GM11168 (cell line): ENCODE data around the gene KDM6A.
"Not testable (repeated sequence)": the region's sequence is repeated elsewhere in the genome, so short reads cannot be mapped to it uniquely, and the experiment has no call there.

Source experiments
- in situ Hi-C: fragments of 300-500 bp; cut with MboI; formaldehyde crosslinking; loops from one replicate; pipeline ENCODE4 v1.12.0; 2022; ENCODE audit warnings: low sequenced_read_pairs; ENCODE audit not compliant: unreplicated experiment

Gene KDM6A

GRCh38 chrX:45059906-45060305 is 186.9 kb downstream of the KDM6A start:
- in situ Hi-C loops = not testable (repeated sequence)

- in situ Hi-C loops = no loop called here
Observed at GRCh38 chrX:45063319-45064095, 190.5 kb downstream of the KDM6A start.

DNA sequence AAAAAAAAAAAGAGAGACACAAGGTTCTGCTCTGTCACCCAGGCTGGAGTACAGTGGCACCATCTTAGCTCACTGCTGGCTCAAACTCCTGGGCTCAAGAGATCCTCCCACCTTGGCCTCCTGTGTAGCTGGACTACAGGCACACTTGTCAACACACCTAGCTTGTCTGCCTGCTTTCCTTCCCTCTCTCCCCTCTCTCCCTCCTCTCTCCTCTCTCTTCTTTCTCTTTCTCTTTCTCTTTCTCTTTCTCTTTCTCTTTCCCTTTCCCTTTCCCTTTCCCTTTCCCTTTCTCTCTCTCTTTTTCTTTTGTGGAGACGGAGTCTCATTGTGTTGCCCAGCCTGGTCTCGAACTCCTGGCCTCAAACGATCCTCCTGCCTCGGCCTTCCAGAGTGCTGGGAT is 195.6 kb downstream of the KDM6A start:
- in situ Hi-C loops = no loop called here

GRCh38 chrX:45070116-45071007 is 197.4 kb downstream of the KDM6A start:
- in situ Hi-C loops = loop anchor here (10.0 kb wide), 1 partner anchor 186 kb away; no protein-coding TSS in a partner anchor

- in situ Hi-C loops = loop anchor here (10.0 kb wide), 1 partner anchor 188 kb away; no protein-coding TSS in a partner anchor
Observed at GRCh38 chrX:45073011-45073410, 200.0 kb downstream of the KDM6A start.

- in situ Hi-C loops = loop anchor here (10.0 kb wide), 1 partner anchor 193 kb away; no protein-coding TSS in a partner anchor
Observed at GRCh38 chrX:45077748-45078424, 204.9 kb downstream of the KDM6A start.

DNA sequence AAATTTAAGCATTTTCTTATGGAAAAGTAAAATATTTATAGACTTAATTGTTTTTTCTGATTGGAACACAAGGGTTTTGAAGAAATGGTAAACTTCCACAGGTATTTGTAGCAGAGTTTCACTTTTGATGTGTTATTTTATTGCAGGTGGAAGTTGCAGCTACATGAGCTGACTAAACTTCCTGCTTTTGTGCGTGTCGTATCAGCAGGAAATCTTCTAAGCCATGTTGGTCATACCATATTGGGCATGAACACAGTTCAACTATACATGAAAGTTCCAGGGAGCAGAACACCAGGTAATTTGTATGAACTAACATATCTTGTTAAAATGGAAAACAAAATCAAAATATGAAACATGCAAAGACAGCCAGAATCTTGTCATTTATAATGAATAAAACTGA is 210.3 kb downstream of the KDM6A start:
- in situ Hi-C loops = no loop called here

GRCh38 chrX:45110494-45110893 is 237.5 kb downstream of the KDM6A start:
- in situ Hi-C loops = no loop called here

DNA sequence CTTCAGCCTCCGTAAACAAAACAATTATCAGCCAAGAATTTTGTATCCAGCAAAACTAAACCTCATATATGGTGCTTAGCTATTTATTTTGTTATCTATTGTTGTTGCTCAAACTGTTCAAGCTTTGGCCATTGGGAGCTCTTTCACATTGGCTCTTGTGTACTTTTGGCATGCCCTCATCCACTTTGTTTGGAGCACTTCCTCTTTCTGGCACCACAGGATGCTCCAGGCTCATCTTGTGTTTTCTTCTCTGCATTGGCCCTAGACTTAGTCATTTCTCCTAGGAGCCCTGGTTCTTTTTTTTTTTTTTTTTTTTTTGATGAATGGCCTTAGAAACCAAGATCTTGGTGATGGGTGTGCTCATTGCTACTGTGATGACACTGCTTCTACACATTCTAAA is 253.2 kb downstream of the KDM6A start:
- in situ Hi-C loops = no loop called here

DNA sequence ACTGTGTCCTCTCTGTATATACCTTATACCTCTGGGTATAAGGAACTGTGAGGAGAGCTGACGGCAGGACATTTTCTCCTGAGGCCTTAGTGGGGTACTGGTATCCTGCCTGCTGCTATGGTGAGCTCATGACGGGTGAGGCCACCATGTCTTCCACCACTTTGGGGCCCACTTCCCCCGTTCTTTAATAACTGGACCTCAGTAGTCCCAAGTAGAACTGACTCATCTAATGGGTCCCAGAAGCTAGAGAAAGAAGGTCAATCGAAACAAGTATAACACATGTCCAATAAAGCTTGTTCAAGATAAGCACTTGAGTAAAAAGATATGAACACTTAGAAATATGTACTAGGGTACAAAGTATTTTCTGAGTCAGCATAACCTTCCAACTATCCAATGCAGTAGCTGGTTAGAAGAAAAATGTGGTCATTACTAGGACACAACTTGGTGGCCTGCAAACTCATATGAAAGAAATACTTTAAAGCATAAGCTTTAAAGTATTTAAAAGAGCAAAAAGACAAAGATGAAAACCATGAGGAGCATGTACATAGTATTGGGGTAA is 256.0 kb downstream of the KDM6A start:
- in situ Hi-C loops = no loop called here

GRCh38 chrX:45133465-45133864 is 260.5 kb downstream of the KDM6A start:
- in situ Hi-C loops = no loop called here

DNA sequence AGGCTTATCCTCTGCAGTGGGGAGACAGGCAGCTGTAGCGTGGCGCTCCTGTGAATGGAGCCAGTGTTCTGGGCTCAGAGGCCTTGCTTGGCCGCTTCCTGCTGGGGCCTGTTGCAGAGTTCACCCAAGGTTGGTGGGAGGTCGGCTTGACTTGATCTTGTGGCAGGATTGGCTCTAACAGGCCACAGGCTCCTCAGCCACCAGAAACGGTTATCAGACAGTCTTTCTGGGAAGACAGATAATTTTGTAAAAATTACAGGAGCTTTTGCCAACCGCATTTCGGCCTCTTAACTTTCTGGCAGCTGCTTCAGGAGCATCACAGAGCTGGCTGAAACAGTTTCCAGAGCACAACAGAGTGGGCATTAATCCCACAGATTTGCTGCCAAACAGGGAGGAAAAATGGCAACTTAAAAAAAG is 261.3 kb downstream of the KDM6A start:
- in situ Hi-C loops = no loop called here

DNA sequence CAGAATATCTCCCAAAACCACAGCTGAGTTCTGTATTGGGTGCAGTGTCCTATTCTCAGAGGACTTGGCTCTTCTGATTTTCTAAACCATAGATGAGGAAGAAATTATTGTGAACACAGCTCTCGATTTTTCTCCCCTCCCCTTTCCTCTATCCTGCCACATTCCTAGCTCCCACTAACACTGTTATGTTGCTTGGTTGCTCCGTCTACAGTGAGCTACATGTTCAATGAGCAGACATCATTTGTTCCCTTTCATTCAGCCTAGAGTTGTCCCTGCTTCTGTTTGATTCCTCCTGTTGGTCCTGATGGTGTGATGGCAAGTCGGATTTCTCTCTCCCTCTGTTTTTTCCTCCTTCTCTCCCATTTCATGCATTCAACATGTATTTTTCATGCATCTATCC is 261.8 kb downstream of the KDM6A start:
- in situ Hi-C loops = no loop called here

- in situ Hi-C loops = not testable (repeated sequence)
Observed at GRCh38 chrX:45135391-45136075, 262.5 kb downstream of the KDM6A start.

DNA sequence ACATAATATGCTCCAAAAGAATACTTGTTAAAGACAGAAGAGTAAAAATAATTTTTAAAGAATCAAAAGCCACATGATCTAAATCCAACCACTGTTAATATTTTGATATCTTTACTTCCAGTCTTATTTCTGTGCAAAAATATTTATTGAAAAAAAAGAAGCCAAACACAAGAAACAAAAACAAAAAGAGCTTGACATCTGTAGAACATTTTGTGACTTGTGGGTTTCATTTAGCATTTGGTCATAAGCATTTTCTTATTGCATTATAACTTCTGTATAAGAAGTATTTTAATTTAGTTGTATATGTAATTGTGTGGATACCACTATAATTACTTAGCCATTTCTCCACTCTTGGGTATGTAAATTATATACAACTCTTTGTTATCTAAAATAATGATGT is 264.5 kb downstream of the KDM6A start:
- in situ Hi-C loops = no loop called here

DNA sequence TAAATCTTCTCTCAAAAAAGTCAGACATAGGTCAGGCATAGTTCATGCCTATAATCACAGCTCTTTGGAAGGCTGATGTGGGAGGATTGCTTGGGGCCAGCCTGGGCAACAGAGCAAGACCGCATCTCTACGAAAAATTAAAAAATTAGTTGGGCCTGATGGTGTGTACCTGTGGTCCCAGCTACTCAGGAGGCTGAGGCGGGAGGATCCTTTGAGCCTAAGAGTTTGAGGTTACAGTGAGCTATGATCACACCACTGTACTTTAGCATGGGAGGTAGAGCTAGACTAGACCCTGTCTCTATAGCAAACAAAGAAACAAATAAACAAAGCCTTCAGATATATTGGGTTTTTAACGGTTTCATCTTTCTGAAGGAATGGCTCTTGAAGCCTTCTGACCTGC is 265.5 kb downstream of the KDM6A start:
- in situ Hi-C loops = no loop called here

GRCh38 chrX:45140812-45141211 is 267.8 kb downstream of the KDM6A start:
- in situ Hi-C loops = no loop called here

DNA sequence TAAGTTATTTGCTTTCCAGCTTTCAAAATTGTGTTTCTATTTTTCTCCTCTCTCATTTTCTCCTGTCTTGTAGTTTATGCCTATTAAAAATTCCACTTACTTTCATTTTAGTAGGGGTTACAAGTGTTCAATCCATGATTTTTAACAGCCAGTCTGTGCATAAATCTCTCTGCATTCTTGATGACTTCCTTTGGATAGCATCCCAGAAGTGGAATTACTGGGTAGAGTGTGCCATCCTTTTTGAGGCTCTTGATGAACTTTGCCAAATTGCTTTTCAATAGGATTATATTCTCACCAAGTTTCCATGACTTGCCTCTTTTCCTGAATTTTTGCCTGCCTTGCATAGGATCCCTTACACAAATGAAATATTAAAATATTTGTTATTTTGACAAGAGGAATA is 269.2 kb downstream of the KDM6A start:
- in situ Hi-C loops = no loop called here

DNA sequence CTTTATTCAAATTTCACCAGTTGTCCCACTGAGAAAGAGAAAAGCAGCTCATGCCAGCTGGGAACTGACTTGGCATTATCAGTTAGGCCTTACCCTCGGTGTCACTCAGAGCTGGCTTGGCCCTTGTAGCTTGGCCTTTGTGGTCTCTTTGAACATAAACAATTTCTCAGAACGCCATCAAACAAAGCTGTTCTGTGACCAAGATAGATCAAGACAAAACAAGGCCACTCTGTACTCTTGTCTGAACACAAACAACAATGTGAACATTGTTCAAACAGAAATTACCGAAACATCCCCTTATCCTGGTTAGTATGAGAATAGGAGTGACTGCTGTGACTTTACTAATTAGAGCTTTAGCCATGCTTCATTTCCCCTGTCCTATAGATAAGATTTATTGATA is 270.5 kb downstream of the KDM6A start:
- in situ Hi-C loops = no loop called here
